ENCODE data around the gene SLC6A12.
A peak's percentile ranks its signal among the peaks of the same experiment; 100 is the strongest.

SLC6A12 gene

DNA sequence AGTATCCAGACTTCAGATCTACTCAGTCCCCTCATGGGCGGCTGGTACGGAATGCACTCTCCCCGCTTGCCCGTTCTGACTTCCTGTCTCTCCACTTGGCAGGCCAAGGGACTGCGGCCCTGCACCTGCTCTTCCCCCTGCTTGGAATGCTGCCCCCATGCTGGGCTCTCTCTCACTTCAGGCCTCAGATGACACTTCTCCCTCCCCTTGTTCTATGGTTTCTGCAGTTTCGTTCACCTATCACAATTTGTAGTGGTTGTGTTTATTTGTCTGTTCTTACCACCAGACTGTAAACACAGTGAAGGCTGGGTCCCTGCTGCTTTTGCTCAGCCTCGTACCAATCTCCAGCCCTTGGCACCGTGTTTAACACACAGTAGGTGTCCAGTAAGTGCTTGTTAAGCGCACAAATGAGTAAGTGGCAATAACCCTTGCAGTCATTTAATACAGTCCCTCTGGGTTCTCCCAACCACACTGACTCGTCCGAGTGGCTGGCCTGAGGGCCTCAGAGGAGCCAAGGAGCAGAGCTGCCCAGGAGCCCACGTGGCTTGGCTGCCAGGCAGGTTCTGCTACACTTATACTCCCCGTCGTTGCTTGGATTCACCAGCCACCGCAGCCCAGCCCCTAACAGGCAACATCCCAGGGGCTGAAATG lies 11.8 kb downstream of the SLC6A12 start (continued):
- TF ChIP-seq ZBTB7A (tag by site-specific recombination; IDR thresholded peaks at IDR 0.05; ENCODE audit: low read depth) (no peak), ZNF76 (tag by site-specific recombination; IDR thresholded peaks at IDR 0.05; ENCODE audit: borderline replicate concordance, low read depth) (no peak), TRIM28 (IDR thresholded peaks at IDR 0.05; ENCODE audit: borderline replicate concordance, low read length) (no peak), ZNF391 (tag by site-specific recombination; IDR thresholded peaks at IDR 0.05; ENCODE audit: borderline replicate concordance, low read depth) (no peak), ZEB2 (tag by site-specific recombination; IDR thresholded peaks at IDR 0.05) (0 out of 2 replicates have a peak, but pooled peaks have one; percentile 11), ZNF600 (tag by site-specific recombination; IDR thresholded peaks at IDR 0.05) (peak; percentile 95)
- TF ChIP-seq, protein P1, sequence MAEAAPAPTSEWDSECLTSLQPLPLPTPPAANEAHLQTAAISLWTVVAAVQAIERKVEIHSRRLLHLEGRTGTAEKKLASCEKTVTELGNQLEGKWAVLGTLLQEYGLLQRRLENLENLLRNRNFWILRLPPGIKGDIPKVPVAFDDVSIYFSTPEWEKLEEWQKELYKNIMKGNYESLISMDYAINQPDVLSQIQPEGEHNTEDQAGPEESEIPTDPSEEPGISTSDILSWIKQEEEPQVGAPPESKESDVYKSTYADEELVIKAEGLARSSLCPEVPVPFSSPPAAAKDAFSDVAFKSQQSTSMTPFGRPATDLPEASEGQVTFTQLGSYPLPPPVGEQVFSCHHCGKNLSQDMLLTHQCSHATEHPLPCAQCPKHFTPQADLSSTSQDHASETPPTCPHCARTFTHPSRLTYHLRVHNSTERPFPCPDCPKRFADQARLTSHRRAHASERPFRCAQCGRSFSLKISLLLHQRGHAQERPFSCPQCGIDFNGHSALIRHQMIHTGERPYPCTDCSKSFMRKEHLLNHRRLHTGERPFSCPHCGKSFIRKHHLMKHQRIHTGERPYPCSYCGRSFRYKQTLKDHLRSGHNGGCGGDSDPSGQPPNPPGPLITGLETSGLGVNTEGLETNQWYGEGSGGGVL (tag by site-specific recombination; IDR thresholded peaks at IDR 0.05): peak; percentile 37; the same call in 1 of the 2 replicates

DNA sequence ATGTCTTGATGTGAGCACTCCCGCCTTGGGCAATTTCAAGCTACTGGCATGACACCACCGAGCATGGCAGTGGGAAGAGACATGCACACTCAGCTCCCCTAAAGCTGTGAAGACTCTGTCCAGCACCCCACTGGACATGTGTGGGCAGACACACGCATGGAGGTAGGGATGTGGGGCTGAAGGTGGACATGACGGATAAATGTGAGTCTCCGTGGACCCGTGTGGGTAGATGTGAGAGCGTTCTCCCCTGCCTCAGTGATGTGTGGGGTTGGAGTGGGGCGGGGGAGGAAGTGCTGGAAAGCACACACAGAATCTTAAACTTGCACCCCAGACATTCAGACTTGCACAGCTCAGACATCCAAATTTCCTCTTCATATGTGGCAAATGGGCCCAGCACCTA lies 12.6 kb downstream of the SLC6A12 start:
- Histone ChIP-seq H3K36me3 (ENCODE audit: control insufficient read depth in 2 of 2, insufficient read depth in 1 of 2, low read length in 2 of 2) (no peaks in the 10 kb centered on the region), H3K4me3 (ENCODE audit: low read depth, low read length) (no peak overlapping the region), H3K4me1 (ENCODE audit: control insufficient read depth, insufficient read depth, low read length) (peaks cover 7% of the 10 kb centered on the region), H3K27ac (ENCODE audit: extremely low read depth, low read depth, low read length) (no peak overlapping the region), H3K9me3 (ENCODE audit: control insufficient read depth, insufficient read depth, low read depth, low read length) (no peaks in the 10 kb centered on the region)
- TF ChIP-seq SP7 (tag by site-specific recombination; IDR thresholded peaks at IDR 0.05) (no peak), EGR2 (tag by site-specific recombination; IDR thresholded peaks at IDR 0.05; ENCODE audit: low read depth) (peak; percentile 84), ZFHX2 (tag by site-specific recombination; conservative IDR thresholded peaks at IDR 0.05) (peak; percentile 76)
- TF ChIP-seq, protein P2, sequence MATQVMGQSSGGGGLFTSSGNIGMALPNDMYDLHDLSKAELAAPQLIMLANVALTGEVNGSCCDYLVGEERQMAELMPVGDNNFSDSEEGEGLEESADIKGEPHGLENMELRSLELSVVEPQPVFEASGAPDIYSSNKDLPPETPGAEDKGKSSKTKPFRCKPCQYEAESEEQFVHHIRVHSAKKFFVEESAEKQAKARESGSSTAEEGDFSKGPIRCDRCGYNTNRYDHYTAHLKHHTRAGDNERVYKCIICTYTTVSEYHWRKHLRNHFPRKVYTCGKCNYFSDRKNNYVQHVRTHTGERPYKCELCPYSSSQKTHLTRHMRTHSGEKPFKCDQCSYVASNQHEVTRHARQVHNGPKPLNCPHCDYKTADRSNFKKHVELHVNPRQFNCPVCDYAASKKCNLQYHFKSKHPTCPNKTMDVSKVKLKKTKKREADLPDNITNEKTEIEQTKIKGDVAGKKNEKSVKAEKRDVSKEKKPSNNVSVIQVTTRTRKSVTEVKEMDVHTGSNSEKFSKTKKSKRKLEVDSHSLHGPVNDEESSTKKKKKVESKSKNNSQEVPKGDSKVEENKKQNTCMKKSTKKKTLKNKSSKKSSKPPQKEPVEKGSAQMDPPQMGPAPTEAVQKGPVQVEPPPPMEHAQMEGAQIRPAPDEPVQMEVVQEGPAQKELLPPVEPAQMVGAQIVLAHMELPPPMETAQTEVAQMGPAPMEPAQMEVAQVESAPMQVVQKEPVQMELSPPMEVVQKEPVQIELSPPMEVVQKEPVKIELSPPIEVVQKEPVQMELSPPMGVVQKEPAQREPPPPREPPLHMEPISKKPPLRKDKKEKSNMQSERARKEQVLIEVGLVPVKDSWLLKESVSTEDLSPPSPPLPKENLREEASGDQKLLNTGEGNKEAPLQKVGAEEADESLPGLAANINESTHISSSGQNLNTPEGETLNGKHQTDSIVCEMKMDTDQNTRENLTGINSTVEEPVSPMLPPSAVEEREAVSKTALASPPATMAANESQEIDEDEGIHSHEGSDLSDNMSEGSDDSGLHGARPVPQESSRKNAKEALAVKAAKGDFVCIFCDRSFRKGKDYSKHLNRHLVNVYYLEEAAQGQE (tag by site-specific recombination; IDR thresholded peaks at IDR 0.05): peak; percentile 80
- POLR2A ChIA-PET: no interaction called here
- CTCF ChIA-PET: interaction anchor here (2.2 kb wide), 1 partner anchor 18 kb away, joined by 12 read pairs; no protein-coding TSS in a partner anchor

DNA sequence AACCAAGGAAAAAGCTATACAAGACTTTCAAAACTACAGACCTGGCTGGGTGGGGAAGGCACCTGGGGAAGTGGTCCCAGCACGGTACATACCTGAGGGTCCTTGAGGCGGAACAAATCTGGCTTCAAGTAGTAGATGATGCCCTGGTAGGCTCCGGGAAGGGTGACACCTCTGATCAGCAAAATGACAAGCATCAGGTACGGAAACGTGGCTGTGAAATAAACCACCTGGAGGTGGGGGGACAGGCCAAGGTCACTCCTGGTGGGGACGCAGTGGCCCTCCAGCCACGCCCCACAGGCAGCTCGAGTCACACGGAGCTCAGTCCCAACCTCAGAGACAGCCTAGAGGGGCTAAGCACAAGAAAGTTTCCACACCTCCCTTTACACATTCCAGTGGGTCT lies 15.3 kb downstream of the SLC6A12 start:
- TF ChIP-seq ZNF416 (tag by site-specific recombination; IDR thresholded peaks at IDR 0.05) (no peak), ZNF514 (tag by site-specific recombination; IDR thresholded peaks at IDR 0.05) (no peak)
- TF ChIP-seq, protein P1 (tag by site-specific recombination; IDR thresholded peaks at IDR 0.05): peak; percentile 36; the same call in 1 of the 2 replicates
- Histone ChIP-seq H3K4me1 (ENCODE audit: control insufficient read depth, insufficient read depth, low read length) (peaks cover 7% of the 10 kb centered on the region), H3K36me3 (ENCODE audit: control insufficient read depth in 2 of 2, insufficient read depth in 1 of 2, low read length in 2 of 2) (no peaks in the 10 kb centered on the region), H3K27ac (ENCODE audit: extremely low read depth, low read depth, low read length) (no peak overlapping the region), H3K4me3 (ENCODE audit: low read depth, low read length) (no peak overlapping the region), H3K9me3 (ENCODE audit: control insufficient read depth, insufficient read depth, low read depth, low read length) (no peaks in the 10 kb centered on the region)
- ChIA-PET CTCF (interaction anchor here (0.6 to 1.8 kb wide), 4 partner anchors 9 to 143 kb away, joined by 3 to 7 read pairs (median 4); no protein-coding TSS in a partner anchor), POLR2A (interaction anchor here (1.0 to 1.4 kb wide), 2 partner anchors 21 to 27 kb away, joined by 3 read pairs; no protein-coding TSS in a partner anchor)
